GM21529 (cell line): ENCODE results near the gene ZC3H15.
"Not testable (repeated sequence)": the region's sequence is repeated elsewhere in the genome, so short reads cannot be mapped to it uniquely, and the experiment has no call there.

Experiments
- ATAC-seq: cut with Tn5 transposase; IDR thresholded peaks from one replicate; pipeline ENCODE4 v1.9.1; 2021; ENCODE audit not compliant: unreplicated experiment

ZC3H15 gene

DNA sequence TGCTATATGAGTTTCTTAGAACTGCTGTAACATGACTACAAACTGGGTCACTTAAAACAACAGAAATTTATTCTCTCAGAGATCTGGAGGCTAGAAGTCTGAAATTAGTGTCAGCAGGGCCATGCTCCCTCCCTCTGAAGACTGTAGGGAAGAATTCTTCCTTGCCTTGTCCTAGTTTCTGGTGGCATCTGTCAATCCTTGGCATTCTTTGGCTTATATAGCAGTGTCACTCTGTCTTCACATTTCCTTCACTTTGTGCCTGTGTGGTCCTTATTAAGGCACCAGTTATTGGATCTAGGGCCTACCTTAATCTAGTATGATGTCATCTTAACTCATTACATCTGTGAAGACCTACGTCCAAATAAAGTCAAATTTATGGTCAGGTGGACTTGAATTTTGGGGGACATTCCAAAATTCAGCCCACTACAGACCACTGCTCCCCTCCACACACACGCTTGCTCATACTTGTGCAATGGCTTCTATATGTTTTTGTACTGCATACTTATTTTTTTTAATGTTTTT, 7.6 kb downstream of the ZC3H15 start:
- ATAC-seq: no peak

DNA sequence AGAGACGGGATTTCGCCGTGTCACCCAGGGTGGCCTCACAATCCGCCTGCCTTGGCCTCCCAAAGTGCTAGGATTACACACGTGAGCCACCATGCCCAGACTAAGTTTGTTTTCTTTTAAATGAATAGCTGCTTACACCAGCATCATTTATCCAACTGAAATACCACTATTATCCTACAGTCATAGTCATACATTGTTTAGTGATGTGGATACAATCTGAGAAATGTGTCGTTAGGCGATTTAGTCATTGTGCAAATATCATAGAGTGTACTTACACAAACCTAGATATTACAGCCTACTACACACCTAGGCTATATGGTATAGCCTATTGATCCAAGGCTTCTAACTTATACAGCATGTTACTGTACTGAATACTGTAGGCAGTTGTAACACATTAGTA, 10.3 kb downstream of the ZC3H15 start:
- ATAC-seq: no peak

- no peak for ATAC-seq
Observed at GRCh38 chr2:186497928-186498327, 11.9 kb downstream of the ZC3H15 start.

- ATAC-seq: no peak
Observed at GRCh38 chr2:186498834-186499233, 12.8 kb downstream of the ZC3H15 start.

GRCh38 chr2:186503827-186504606, 18.0 kb downstream of the ZC3H15 start:
- peak; percentile 55 for ATAC-seq

DNA sequence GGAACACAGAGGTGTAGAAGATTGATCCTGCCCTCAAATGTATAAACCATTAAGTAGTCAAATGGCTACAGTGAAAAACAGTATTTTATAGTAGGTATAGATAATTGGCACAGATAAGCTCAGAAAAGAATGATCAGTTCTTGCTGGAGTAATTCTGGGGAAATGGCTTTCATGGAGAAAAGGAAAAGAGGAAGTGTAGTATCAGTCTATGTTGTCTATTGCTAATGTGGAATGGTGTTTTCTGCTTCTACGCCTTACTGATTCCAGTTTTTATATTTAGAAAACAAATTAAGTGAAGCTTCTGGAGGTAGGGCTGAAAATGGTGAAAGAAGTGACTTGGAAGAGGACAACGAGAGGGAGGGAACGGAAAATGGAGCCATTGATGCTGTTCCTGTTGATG, 22.2 kb downstream of the ZC3H15 start:
- no peak for ATAC-seq

- no peak for ATAC-seq
Observed at GRCh38 chr2:186515376-186515775, 29.3 kb downstream of the ZC3H15 start.

DNA sequence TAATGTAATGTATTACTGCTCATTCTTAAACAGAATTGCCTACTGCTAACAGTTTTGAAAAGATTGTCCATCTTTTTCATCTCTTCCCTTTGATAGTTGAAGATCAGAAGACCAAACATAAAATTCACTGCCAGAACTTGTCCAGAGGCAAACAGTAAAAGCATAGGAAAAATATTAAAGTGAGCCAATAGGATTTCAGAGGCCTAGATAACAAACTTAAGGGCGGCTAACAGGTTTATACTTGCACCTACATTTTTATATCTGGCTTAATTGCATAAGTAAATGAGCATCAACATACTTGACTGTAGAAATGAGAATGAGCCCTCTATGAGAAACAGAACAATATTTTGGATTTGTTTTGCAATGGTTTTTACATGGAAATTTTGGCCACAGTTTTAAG, 30.3 kb downstream of the ZC3H15 start:
- ATAC-seq: no peak

- no peak for ATAC-seq
Observed at GRCh38 chr2:186517090-186517489, 31.0 kb downstream of the ZC3H15 start.

- no peak for ATAC-seq
Observed at GRCh38 chr2:186518291-186518690, 32.2 kb downstream of the ZC3H15 start.

DNA sequence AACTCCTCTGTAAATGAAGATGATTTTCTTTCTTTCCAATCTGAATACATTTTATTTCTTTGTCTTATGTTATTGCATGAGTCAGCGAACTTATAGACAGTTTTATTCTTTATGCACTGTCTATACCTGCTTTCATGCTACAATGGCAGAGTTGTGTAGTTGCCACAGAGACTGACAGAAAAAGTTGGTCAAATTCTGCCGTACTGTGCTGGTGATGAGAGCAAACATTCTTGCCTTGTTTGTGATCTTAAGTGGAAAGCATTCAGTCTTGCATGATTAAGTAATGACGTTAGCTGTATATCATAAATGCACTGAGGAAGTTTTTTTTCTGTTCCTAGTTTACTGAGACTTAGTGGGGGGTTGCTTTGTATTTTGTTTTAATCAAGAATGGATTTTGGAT, 32.9 kb downstream of the ZC3H15 start:
- no peak for ATAC-seq

GRCh38 chr2:186521570-186522153, 35.6 kb downstream of the ZC3H15 start:
- ATAC-seq: not testable (repeated sequence)

- no peak for ATAC-seq
Observed at GRCh38 chr2:186522450-186522849, 36.4 kb downstream of the ZC3H15 start.

GRCh38 chr2:186523791-186524190, 37.7 kb downstream of the ZC3H15 start:
- ATAC-seq: no peak

- no peak for ATAC-seq
Observed at GRCh38 chr2:186526281-186526680, 40.2 kb downstream of the ZC3H15 start.

DNA sequence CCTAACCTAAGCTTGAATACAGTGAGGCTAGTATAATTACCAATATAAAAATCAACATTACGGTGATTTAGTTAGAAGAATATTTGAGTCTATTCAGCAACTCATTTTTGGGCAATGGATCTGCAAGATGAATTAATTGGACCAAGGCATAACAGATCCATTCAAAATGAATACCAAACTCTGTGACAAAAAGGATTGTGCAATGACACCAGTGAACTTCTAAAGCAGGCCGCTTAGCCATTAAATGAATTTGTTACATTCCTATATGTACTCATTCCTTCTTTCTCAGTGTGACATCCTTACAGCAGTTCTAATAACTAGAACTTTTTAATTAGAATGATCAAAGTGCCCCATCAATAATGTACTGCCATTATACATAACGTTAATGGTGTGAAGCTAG, 44.3 kb downstream of the ZC3H15 start:
- no peak for ATAC-seq

GRCh38 chr2:186531257-186531775, 45.3 kb downstream of the ZC3H15 start:
- ATAC-seq: no peak

DNA sequence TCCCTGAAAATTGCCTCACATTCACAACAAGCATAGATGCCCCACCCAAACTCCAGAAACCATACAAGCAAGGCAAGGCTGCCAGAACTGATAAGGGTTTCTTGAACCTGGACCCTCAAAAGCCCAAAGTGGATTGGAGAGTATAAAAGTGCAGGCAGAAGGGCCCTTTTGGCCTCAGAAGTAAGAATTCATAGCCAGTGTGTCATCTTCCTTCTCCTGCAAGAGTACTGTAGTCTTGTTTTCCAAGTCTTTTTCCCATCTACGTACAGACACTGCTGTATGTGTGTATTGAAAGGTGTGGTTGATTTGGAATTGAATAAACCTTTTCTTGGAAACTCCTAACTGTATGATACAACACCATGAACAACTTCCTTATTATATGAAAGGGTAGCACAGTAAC, 46.8 kb downstream of the ZC3H15 start:
- no peak for ATAC-seq

GRCh38 chr2:186533717-186534116, 47.7 kb downstream of the ZC3H15 start:
- no peak for ATAC-seq

GRCh38 chr2:186534406-186534805, 48.3 kb downstream of the ZC3H15 start:
- no peak for ATAC-seq

DNA sequence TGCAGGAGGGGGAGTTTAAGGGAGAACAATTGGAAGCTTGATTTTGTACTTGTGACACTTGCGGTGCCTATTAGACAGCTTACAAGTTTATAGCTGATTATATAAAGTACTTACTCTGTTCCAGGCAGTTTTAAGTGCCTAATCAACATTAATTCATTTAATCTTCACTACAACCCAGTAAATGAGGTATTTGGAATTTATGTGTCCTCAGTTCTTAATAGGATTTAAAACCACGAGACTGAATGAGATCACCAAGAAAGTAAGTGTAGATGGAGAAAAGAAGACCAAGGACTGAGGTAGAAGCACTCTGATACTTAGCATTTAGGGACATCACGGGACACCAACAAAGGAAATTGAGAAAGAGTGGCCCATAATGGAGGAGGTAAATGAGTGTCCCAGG, 49.8 kb downstream of the ZC3H15 start:
- no peak for ATAC-seq

- ATAC-seq: no peak
Observed at GRCh38 chr2:186537019-186537418, 51.0 kb downstream of the ZC3H15 start.
